Measurements from ENCODE around the gene UBXN4.

GRCh38 chr2:135728064-135728743 is 13.5 kb upstream of the UBXN4 start:
- TF ChIP-seq CTCF (IDR thresholded peaks at IDR 0.05) (no peak), POLR2A (IDR thresholded peaks at IDR 0.05) (no peak)
